Activated naive CD8-positive, alpha-beta T cell treated with anti-CD3 and anti-CD28 coated beads for 36 hours (primary cell): ENCODE measurements around the gene ITIH5. TPM values are rescaled to one million over a fixed set of nuclear protein-coding genes. Genes with fewer than 3 reads are reported as not detected.
"Not testable (repeated sequence)": the region's sequence is repeated elsewhere in the genome, so short reads cannot be mapped to it uniquely, and the experiment has no call there.

Experiments
- DNase-seq: peaks from one replicate; pipeline ENCODE4 v3.0.0; 2021
- H3K27ac Mint-ChIP-seq: one replicate; pipeline ENCODE4 v1.8.0; 2022; ENCODE audit warnings: mild to moderate bottlenecking, moderate library complexity, mixed read lengths
- H3K27me3 Mint-ChIP-seq: one replicate; pipeline ENCODE4 v1.8.0; 2022; ENCODE audit warnings: mild to moderate bottlenecking, mixed read lengths
- H3K36me3 Mint-ChIP-seq: one replicate; pipeline ENCODE4 v1.8.0; 2021; ENCODE audit warnings: mild to moderate bottlenecking, mixed read lengths
- H3K4me1 Mint-ChIP-seq: one replicate; pipeline ENCODE4 v1.8.0; 2021; ENCODE audit warnings: mixed read lengths
- H3K4me3 Mint-ChIP-seq: one replicate; pipeline ENCODE4 v1.8.0; 2022; ENCODE audit warnings: mild to moderate bottlenecking, moderate library complexity, mixed read lengths
- H3K9me3 Mint-ChIP-seq: one replicate; pipeline ENCODE4 v1.8.0; 2022; ENCODE audit warnings: mixed read lengths
- total RNA-seq, 2 experiments: library from RNA; stranded (reverse); gene quantifications; one replicate each; pipeline ENCODE4 v1.2.3, GENCODE V29; 2021

ITIH5 gene
- total RNA-seq, 2 experiments from 2014 or later: not detected

DNA sequence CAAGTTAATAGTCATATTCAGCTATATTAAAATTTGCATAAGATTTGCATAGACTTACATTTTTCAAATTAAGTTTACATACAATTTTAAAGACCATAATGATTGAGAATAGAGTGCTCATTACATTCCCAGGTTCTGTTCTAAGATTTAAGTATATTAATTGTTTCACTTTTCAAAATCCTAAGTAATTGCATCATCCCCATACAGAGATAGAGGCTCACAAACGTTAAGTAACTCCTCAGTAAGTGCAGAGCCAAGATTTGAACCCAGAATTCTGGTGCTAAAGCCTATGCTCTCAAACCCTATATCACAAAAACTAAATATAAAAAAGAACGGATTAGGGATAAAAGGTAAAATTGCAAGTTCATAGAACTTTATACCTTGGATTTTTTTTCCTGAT lies 2.1 kb downstream of the ITIH5 start:
- Mint-ChIP-seq H3K4me1 (peaks cover 10% of the 10 kb centered on the region), H3K9me3 (no peaks in the 10 kb centered on the region), H3K27me3 (peaks cover 71% of the 10 kb centered on the region), H3K27ac (no peak overlapping the region), H3K4me3 (no peak overlapping the region), H3K36me3 (no peaks in the 10 kb centered on the region)
- no peak for DNase-seq

DNA sequence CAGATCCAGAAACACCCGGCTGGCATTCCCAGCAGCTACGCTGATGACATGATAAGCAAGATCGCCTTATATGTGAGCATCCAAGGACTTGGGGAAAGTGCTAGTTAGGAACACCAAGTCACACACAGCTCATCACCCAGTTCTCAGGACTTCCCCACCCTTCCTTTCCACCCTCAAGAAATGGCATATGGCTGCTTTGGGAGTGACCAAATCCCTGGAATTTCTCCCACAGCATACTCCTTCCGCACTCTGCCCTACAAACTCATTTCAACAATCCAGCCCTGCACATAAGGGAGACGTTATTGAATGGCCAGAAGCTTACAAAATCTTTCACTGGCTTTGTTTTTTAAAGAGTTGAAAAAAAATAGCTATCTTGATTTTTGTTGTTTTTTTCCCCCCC lies 4.2 kb downstream of the ITIH5 start:
- Mint-ChIP-seq H3K27ac (no peak overlapping the region), H3K4me3 (no peak overlapping the region), H3K27me3 (peaks cover 57% of the 10 kb centered on the region), H3K36me3 (no peaks in the 10 kb centered on the region), H3K4me1 (peaks cover 8% of the 10 kb centered on the region), H3K9me3 (no peaks in the 10 kb centered on the region)
- DNase-seq: no peak

DNA sequence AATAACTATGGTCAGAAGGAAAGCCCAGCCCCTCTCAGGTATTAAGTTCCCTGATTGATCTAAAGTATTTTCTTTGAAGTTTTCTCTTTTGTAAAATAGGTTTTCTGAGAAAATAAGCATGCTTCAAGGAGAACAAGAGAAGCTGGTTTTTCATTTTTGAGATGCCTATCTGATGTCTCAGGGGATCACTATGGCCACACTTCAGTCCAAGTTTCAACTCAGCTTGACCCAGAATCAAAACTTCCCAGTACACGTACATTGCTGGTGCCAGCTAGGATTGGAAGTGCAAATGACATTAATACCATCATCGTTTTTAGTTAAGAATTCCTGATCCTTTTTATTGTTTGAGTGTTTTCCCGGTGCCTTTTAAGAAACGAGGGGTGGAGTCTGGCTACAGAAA lies 7.2 kb downstream of the ITIH5 start:
- Mint-ChIP-seq H3K36me3 (no peaks in the 10 kb centered on the region), H3K4me3 (no peak overlapping the region), H3K27me3 (peaks cover 39% of the 10 kb centered on the region), H3K27ac (no peak overlapping the region), H3K9me3 (no peaks in the 10 kb centered on the region), H3K4me1 (no peaks in the 10 kb centered on the region)
- no peak for DNase-seq

DNA sequence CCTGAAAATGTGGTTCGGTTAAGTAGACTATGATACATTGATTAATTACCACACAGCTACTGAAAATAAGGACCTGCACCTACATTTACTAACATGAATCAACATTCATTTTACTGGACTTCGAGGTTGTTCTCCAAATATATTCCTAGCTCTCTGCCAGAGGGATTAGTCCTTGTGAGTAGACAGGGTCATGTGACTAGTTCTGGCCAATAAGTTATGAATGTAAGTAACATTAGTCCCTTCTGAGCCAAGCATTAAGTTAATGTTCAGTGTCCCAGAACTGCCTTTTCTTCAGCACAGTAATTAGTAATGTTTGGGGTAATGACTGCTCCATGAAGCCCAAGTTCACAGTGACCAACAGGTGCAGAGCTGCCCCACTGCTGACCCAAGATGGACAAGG lies 9.2 kb downstream of the ITIH5 start:
- Mint-ChIP-seq H3K27ac (no peak overlapping the region), H3K27me3 (peaks cover 24% of the 10 kb centered on the region), H3K4me1 (no peaks in the 10 kb centered on the region), H3K9me3 (no peaks in the 10 kb centered on the region), H3K4me3 (no peak overlapping the region), H3K36me3 (no peaks in the 10 kb centered on the region)
- no peak for DNase-seq

DNA sequence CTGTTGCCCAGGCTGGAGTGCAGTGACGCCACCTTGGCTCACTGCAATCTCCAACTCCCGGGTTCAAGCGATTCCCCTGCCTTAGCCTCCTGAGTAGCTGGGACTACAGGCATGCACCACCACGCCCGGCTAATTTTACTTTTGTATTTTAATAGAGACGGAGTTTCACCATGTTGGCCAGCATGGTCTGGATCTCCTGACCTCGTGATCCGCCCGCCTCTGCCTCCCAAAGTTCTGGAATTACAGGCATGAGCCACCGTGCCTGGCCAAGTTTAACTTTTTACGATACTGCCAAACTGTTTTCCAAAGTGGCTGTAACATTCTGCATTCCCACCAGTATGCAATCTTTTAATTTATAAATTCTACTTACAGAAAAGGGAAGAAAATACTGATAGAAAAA lies 9.7 kb downstream of the ITIH5 start:
- not testable (repeated sequence) for H3K36me3 Mint-ChIP-seq, DNase-seq, H3K27ac Mint-ChIP-seq, H3K4me1 Mint-ChIP-seq, H3K4me3 Mint-ChIP-seq, H3K9me3 Mint-ChIP-seq
- H3K27me3 Mint-ChIP-seq: peaks cover 19% of the 10 kb centered on the region

DNA sequence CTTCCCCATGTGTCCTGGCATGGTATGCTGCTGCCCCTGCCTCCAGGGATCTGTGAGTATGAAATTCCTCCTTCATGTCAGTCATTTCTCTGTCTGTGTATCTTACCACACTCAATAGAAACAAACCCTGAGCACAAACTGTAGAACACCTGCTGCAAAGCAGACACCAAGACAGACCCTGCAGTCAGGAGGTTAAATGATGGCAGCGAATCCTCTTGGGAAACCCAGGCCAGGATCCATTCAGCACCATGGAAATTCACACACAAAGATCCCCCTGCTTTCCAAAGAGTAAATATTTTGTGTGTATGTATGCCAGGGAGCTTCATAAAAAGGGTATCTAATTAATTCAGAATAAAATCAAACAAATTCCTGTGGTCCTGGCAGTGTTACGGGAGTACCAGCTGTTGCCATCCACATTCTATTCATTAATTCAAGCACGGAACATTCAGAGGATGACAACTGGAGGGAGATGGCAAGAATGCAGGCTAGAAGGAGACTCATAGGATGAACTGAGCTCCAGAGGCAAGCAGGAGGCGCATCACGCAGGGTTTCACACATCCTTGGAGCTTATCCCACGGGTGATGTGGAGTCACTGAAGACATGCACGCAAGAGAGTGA lies 14.8 kb downstream of the ITIH5 start:
- peaks cover 6% of the 10 kb centered on the region for H3K27me3 Mint-ChIP-seq
- H3K9me3 Mint-ChIP-seq: no peaks in the 10 kb centered on the region
- H3K4me3 Mint-ChIP-seq: no peak overlapping the region
- no peaks in the 10 kb centered on the region for H3K4me1 Mint-ChIP-seq
- no peak for DNase-seq
- no peak overlapping the region for H3K27ac Mint-ChIP-seq
- H3K36me3 Mint-ChIP-seq: no peaks in the 10 kb centered on the region

DNA sequence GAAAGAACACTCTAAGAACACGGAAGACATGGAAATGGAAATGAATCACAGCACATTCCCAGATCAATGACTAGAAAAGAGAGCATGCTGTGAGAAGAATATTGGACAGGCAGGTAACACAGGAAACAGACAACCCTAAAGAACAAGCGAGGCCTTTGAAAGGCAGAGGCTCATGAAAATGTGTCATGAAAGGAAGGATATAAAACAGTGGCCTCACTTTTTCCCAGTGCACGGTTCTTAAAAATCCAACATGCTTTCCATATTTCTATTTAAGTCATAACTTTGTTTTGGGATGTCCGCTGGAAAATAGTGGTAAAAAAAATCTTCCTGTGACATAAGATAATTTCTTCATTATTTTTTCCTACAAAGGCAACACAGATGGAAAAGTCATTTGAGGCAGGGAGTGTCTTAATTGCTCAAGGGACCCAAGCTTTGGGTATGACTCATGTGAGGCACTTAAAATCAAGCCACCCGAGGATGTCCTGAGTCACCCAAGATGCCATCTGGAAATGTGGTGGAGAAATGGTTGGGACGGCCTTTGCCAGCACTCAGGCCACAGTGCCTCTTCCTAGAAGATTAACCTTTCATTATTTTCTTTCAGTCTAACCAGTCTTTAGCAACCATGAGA lies 17.0 kb downstream of the ITIH5 start:
- H3K27ac Mint-ChIP-seq: no peak overlapping the region
- DNase-seq: no peak
- H3K36me3 Mint-ChIP-seq: no peaks in the 10 kb centered on the region

DNA sequence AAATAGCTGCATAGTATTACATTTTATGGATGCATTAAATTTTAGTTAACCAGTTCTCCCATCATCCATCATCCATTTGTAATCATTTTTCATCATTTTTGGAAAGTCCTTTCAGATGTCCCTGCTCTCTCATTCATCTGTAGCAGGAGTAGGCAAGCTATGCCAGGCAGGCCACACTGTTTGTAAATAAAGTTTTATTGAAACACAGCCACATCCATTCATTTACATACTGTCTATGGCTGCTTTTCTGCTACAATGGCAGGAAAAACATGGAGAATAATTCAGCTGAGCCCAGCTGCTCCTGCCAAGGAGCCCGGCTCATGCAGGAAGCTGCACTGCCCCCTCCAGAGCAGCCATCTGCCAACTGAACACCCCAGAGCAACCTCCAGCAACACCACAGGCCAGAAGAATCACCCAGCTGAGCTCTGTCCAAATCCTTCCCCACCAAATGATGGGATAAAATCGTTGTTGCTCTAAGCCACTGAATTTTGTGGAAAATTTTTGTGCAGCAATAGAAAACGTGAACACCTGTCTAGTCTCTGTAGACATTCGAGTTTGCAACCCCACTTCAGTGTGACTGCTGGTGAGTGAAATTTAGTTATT lies 19.6 kb downstream of the ITIH5 start:
- Mint-ChIP-seq H3K27me3 (peaks cover 5% of the 10 kb centered on the region), H3K27ac (no peak overlapping the region), H3K9me3 (no peaks in the 10 kb centered on the region), H3K36me3 (no peaks in the 10 kb centered on the region), H3K4me1 (no peaks in the 10 kb centered on the region), H3K4me3 (no peak overlapping the region)
- DNase-seq: no peak

More for the DNA sequence above, 17.0 kb downstream of the ITIH5 start:
- Mint-ChIP-seq H3K4me3 (no peak overlapping the region), H3K4me1 (no peaks in the 10 kb centered on the region), H3K27me3 (peaks cover 6% of the 10 kb centered on the region), H3K9me3 (no peaks in the 10 kb centered on the region)

DNA sequence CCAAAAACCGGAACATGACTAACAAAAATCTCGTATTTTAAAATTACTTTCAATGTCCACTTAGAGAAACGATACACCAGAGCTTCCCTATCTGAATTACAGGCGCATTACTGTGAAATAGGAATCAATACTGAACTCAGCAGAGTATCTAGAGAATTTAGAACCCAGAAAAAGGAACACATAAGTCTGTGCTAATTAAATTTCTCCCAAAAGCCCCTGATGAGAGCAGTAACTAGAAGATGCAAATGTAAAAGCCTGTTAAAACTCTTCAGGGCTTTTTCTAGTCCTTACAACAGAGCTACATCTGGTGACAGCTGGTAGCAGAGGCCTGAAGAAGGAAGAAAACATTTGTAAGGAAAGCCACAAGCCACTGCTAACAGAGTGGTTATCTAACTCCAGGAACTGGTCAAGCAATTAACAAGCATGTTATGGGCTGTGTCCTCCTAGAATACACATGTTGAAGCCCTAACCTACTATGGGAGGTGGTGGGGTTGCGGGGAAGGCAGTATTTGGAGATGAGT lies 24.2 kb downstream of the ITIH5 start:
- Mint-ChIP-seq H3K27me3 (peaks cover 17% of the 10 kb centered on the region), H3K27ac (no peak overlapping the region), H3K4me1 (no peaks in the 10 kb centered on the region), H3K4me3 (no peak overlapping the region), H3K36me3 (no peaks in the 10 kb centered on the region), H3K9me3 (peaks cover 8% of the 10 kb centered on the region)
- no peak for DNase-seq

DNA sequence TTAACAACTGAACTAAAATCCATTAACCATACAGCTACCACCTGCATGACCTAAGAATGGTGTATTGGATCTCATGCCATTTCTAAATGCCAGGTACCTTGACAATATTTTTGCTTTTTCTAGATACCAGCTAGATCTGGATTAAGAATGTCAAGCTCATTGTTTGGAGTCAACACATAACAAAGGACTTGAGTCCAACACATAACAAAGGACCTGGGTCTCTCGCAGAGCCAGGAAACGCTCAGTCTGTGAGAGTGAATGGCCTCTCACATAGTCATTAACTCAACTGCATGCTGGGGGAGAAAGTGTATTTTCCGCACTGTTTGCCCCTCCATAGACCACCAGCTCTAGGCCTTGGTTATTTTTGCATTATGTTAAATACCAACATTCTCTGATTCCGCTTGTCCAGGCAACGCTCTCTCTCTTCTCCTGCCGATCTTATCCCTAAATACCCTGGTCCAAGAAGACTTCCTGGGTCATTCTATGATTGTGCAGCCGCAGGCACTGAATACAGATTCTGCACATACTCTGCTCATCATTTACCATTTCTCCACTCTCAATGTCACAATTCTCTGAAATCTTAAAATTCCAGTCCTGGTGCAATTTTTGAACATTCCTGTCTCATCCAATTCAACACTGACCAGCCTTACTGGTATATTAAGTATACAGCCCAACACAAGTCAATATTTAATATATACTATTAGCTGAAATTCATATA lies 31.2 kb downstream of the ITIH5 start:
- H3K9me3 Mint-ChIP-seq: peaks cover 8% of the 10 kb centered on the region
- no peaks in the 10 kb centered on the region for H3K4me1 Mint-ChIP-seq
- H3K27me3 Mint-ChIP-seq: peaks cover 7% of the 10 kb centered on the region
- no peaks in the 10 kb centered on the region for H3K36me3 Mint-ChIP-seq
- DNase-seq: no peak
- no peak overlapping the region for H3K4me3 Mint-ChIP-seq
- H3K27ac Mint-ChIP-seq: no peak overlapping the region

DNA sequence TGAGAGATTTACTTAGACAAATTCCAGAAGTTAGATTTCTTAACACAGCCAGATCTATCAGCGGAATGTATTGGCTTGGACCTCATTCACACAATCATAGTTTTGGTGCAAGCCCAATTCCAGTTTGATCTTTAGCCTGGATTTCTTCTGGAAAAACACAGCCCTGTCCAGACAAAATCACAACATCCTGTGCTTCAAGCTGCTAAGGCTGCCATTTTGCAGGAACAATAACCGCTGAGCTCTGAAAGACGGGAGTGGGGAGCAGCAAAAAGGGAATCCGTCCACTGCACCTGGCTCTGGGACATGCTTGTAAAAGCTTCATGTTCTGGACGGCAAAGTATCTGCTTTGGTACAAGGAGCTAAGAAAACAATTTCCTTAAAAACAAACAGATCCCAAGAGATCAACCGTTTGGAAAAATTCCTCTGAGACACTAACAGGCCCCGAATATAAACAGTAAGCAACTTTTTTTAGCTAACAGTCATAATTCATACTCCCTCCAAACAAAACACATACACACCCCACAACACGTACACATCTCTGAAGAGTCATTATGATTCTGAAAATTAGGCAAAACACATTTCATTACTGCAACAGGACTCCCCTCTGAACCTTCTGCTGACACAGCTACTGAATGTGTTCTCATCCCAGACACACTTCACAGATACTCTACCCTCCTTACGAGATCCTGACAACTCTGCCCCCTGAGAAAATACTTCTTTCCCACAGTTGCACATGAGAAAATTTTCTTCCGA lies 32.4 kb downstream of the ITIH5 start:
- Mint-ChIP-seq H3K9me3 (peaks cover 8% of the 10 kb centered on the region), H3K27me3 (peaks cover 7% of the 10 kb centered on the region), H3K36me3 (no peaks in the 10 kb centered on the region), H3K4me3 (no peak overlapping the region), H3K4me1 (no peaks in the 10 kb centered on the region), H3K27ac (no peak overlapping the region)
- no peak for DNase-seq

DNA sequence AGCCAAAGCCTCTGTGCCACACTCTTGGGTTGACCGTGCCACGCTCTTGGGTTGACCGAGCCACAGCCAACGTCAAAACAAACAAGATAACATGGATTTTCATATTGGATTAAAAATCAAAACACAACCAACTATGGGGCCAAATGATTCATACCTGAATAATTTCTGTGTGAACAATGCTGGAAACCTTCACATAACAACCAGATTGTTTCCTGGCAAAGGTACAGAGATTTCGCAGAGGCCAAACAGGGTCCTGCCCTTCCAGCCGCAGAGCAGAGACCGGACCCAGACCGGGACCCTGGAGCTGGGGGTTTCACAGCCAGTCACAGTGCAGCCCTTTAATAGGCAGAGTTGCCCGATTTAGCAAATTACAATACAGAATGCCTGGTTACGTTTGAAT lies 40.5 kb downstream of the ITIH5 start:
- peaks cover 3% of the 10 kb centered on the region for H3K27me3 Mint-ChIP-seq
- no peaks in the 10 kb centered on the region for H3K4me1 Mint-ChIP-seq
- no peak overlapping the region for H3K4me3 Mint-ChIP-seq
- no peaks in the 10 kb centered on the region for H3K36me3 Mint-ChIP-seq
- peaks cover 4% of the 10 kb centered on the region for H3K9me3 Mint-ChIP-seq
- no peak overlapping the region for H3K27ac Mint-ChIP-seq
- no peak for DNase-seq

DNA sequence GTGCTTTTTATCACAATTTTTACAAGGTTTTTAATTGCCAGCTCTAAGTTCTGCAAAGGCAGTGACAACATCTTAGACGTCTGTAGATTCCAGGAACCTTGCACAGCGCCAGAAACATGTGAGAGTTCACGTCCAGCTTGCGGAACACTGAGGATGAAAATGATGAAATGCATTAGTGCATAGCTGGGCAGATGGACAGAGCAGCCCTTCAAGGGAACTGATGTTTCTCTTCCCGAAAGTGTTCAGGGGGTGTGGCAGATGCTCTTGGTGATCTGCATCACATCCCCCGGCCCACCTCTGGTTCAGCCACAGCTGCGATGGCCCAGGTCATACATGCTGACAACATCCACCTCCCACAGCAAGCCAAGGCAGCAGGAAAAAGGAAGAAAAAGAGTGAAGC lies 40.9 kb downstream of the ITIH5 start:
- H3K4me3 Mint-ChIP-seq: no peak overlapping the region
- no peaks in the 10 kb centered on the region for H3K4me1 Mint-ChIP-seq
- no peaks in the 10 kb centered on the region for H3K36me3 Mint-ChIP-seq
- H3K9me3 Mint-ChIP-seq: peaks cover 4% of the 10 kb centered on the region
- no peak for DNase-seq
- H3K27ac Mint-ChIP-seq: no peak overlapping the region
- peaks cover 3% of the 10 kb centered on the region for H3K27me3 Mint-ChIP-seq

DNA sequence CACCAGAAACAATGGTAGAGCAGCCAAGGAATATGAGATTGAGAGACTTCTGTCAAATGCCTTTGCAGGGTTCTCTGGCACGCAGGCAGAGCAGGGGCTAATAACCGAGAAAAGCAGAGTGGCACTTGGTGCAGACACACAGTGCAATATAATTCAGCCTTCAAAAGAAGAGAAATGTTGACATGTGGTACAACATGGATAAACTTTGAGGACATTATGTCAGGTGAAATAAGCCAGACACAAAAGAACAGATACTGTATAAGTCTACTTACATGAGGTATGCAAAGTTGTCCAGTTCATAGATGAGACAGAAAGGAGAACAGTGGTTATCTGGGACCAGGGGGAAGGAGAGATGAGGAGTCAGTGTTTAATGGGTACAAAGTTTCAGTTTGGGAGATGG lies 41.8 kb downstream of the ITIH5 start:
- Mint-ChIP-seq H3K27me3 (peaks cover 3% of the 10 kb centered on the region), H3K4me3 (no peak overlapping the region), H3K27ac (no peak overlapping the region), H3K4me1 (no peaks in the 10 kb centered on the region), H3K36me3 (no peaks in the 10 kb centered on the region), H3K9me3 (peaks cover 4% of the 10 kb centered on the region)
- no peak for DNase-seq

DNA sequence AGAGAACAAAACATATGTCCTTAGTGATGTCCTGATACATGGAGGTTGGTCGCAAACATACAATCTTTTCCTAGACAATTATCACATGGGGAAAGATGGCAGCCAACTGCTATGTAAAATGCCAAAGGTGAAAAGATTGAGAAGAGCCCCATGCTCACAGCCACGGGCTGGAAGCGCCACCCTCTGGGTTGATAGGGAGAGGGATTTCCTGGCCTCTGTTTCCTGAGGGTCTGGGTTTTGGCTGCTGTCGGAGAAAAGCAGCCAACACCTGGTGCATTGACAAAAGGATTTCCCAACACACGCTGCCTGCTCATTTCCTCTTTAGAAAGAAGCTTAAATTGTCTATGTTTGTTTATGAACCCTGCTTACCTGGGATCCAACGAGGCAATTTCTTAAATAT lies 43.8 kb downstream of the ITIH5 start:
- DNase-seq: no peak
- H3K36me3 Mint-ChIP-seq: no peaks in the 10 kb centered on the region
- H3K9me3 Mint-ChIP-seq: no peaks in the 10 kb centered on the region
- no peak overlapping the region for H3K27ac Mint-ChIP-seq
- no peak overlapping the region for H3K4me3 Mint-ChIP-seq
- H3K27me3 Mint-ChIP-seq: peaks cover 3% of the 10 kb centered on the region
- H3K4me1 Mint-ChIP-seq: no peaks in the 10 kb centered on the region
